ENCODE data around the gene TSR3.
"Not testable (repeated sequence)": the region's sequence is repeated elsewhere in the genome, so short reads cannot be mapped to it uniquely, and the experiment has no call there.

The TSR3 gene

DNA sequence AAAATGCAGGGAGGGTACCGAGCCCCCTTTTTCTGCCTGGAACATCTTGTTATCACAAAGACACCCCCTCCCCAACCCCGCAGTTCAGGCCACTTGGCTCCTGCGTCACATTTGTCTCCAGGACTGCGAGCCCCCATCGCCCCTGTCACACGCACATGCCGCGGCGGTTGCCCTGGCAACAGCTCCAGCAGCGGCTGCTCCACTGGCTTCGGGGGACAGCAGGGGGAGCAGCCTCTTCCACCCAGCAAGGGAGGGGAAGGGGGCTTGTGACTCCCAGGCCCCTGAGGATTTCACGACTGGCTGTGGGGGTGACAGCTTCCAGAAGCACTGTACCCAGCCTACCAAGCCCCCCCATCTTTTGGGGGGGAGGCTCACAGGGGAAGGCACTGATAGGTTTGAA lies 15.7 kb downstream of the TSR3 start:
- DNase-seq: no peak

DNA sequence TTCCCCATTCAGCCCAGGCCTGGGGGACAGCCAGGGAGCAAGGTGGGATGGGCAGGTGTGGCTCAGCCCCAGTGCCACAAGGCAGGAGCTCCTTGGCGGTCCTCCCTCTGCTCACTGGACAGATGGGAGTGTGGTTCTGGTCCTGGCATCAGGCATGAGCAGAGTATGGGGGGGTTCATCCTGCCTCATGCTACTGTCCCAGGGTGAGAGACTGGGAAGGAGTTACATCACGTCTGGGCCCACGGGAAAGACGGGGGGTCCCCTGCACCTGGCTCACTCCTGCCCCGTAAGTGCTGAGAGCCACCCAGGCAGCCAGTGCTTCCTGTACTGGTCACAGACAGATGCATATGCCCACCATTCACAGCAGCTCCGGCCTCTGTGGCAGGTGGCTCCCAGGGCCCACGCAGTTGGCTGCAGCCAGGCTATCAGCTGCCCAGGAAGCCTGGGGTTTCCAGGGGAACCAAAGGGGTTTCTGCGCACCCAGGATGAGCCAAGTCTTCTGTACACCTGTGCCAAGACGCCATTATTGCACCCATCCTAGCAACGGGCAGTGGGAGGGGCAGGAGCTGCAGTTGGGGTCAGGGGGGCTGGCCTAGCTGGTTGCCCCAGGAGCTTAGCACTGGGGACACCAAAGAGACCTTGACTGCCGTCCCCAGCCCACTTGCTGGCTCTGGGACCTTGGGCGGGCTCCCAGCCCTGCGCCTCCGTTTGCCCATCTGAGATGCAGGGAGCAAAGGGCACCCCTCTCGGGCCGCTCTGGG lies 16.3 kb downstream of the TSR3 start:
- no peak for DNase-seq

DNA sequence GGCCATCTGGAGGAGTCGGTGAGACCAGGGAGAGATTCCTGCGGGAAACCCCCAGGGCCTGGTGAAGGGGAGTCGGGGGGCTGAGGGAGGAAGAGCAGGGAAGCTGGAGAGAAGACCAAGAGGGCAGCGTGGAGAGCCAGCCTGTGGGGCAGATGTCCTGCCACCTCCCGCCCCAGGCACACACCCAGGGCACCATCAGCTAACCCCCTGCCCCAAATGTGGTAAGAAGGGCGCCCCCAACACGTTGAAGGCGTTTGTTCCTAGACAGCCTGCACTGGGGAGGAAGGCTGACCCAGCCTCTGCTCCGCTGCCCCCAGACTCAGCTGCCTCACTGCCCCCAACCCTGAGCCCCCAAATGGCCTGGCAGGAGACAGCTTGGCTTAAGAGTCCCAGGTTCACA lies 16.9 kb downstream of the TSR3 start:
- DNase-seq: no peak

DNA sequence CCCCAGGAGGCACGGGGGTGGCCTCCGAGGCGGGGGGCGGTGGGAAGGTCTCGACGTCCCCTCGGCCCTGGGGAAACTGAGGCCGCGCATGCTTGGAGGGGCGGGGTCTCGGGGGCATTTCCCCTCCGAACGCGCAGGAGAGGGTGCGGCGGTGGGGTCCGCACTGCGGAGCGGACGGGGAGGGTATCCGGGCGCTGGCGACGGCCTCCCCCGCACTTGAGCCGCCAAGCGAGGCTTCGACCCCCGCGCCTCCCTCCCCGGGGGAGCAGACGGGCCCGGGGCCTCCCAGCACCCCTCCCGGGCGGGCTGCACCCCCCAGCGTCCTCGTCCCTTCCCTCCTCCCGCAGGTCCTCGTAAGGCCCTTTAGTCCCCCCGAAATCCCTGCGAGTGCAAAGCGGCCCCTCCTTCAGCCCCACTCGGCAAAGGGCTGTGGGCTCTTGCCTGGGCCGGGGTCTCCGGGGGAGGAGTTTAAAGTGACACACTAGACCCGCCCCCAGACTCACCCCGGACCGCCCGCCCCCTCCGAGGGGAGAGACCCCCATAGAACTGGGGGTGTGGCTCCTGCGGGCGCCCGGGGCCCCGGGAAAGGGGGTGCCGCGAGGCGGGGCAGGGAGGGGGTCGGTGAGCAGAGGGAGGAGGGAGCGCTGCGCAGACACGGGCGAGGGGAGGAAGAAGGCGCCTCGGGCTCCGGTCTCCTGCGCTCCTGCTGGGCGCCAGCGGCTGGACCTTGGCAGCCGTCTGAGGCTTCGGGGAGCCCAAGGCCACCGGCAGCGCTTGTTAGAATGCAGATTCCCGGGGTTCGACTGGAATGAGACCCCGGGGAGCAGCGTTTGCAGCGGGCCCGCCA lies 17.6 kb downstream of the TSR3 start:
- DNase-seq: no peak

DNA sequence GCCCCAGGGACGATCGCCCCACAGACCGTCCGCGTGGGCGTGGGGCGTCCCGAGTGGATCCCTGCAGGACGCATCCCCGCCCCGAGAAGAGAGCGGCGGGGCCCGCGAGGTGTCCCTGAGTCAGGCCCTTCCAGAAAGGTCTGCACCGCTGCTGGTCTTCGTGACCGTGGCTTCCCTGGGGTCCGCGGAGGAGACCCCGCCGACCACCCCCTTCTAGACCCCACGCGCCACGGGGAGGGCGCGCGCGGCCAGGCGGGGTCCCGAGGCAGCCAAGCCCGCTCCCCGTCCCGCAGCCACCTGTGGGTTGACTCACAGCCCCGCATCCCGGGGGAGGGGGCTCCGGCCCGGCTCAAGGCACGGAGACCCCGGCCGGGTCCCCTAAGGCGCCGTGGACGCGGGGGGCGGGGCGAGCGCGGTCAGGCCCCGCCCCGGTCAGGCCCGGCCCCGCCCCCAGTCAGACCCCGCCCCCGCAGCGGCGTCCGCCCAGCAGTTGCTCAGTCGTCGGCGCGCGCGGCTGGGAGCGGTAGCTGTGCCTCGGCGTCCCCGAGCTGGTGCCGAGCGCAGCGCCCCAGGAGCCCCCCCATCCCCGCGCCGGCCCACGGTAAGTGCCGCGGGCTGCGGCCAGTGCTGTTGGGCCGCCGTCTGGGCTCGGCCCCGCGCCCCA lies 18.4 kb downstream of the TSR3 start, which contains the start of gene BAIAP3:
BAIAP3 (plus strand) TSS at position 497 of the 664 bp plus-strand sequence. CDS start 4,905 bp downstream, outside the sequence.
- no peak for DNase-seq

DNA sequence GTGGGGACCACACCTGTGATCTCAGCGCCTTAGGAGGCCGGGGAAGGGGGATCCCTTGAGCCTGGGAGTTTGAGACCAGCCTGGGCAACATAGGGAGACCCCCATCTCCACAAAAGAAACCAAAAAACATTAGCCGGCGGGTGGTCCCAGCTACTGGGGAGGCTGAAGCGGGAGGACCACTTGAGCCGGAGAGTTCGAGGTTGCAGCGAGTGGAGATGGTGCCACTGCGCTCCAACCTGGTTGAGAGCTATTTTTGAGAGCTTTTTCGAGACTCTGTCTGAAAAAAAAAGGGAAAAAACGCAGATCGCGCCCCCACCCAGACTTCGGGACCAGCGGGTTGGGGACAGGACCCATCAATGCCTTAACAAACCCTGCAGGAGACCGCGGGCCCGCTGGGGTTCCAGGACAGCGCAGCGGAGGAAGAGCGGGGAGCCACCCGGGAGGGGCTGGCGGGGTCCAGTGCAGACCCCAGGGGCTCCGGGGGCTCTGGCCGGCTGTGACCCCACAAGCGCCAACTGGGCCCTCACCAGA lies 19.0 kb downstream of the TSR3 start:
- DNase-seq: no peak

DNA sequence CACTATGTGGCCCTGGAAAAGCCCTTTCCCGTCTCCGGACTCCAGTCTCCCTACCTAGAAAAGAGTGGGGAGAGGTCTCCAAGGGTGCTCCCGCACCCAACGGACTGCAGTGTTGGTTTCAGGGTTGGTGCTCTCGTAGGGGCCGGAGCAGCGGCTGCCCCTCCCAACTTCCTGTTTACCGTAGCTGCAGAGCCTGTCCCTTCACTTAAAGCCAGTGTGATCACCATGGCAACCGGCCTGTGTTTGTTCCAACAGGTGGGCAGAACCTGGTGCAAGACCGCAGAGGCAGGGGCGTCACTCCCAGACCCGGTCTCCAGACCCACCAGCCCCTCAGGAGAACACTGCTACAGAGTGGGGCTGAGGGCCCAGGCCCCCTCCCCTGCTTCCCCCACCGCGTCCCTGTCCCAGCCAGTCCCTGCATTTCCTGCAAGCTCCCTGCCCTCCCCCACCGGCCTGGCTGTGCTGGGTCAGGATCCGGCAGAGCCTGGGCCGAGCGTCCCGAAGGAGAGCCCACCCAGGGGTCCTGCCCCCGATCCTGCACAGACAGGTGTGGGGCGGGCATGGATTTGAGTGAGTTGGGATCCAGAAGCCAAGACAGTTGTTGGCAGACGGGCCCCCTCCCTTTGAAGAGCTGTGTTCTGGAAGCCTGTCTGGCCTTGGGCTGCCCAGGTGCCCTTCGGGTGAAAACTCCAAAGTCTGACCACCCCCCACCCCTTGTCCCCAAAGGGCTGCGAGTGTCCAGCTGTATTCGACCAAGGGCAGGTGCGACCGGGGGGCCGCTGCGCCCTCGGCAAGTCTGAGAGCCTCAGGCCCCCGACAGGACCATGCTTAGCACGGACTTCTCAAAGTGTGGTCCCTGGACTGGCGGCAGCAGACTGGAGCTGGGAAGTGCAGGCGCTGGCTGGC lies 19.7 kb downstream of the TSR3 start:
- DNase-seq: peak; percentile 58

DNA sequence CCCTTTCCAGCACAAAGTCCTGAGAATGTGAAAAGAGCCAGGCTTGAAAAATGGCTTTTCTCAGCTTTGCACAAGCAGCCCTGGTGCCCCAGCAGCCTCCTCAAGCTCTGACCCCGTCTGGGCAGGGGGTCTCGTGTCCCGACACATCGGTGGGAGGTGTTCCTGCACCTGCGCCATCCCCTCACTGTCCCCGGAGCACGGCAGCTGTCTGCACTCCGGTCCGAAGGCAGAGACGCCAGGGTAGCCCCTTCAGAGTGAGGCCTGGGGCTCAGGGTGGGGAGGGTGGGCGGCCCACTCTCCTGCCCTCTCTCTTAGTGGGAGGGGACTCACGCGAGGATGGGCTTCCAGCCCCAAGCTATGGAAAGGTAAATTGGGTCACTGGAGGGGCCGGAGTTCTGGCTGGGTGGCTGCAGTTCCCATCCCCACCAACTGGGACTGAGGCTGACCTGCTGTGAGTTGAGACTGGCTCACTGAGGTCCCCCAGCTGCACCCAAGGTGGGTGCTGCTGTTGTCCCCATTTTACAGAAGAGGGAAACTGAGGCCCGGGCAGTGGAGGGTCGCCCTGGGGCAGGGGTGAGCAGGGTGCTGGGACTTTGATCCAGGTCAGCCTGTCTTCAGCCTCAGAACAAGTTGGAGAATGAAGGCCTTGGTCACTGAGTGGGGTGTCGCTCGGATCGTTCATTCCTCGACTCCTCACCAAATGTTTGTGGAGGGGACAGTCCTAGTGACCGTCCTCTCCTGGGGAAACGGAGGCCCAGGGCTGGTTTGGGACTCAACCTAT lies 20.6 kb downstream of the TSR3 start:
- no peak for DNase-seq

DNA sequence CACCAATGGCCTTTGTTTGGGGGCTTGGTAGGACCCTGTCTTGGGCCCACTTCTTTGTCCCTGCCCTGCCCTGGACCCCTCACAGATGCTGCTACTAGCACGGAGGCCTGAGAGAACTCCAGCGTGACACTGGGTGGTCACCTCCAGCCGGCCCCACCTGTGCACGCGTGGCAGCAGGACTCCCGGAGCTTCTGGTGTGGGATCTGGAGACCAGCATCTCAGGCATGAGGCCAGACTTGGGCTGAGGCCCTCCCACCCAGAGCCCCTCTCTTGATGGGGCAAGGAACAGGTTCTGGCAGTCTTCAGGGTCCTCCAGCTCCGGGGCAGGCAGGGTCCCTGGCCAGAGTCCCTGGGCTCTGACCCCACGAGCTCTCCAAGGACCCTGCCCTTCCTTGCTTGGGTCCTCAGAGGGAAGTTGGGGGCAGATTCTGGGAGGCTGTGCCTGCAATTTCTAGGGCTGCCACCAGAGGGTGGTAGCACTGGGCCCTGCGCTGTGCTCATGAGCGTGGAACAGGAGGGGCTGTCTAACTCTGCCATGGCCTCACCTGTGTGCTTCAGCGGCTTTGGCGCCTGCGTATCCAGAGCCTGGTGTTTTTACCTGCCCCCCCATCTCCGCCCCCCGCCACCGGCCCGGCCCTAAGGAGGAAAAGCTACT lies 21.3 kb downstream of the TSR3 start:
- DNase-seq: no peak

DNA sequence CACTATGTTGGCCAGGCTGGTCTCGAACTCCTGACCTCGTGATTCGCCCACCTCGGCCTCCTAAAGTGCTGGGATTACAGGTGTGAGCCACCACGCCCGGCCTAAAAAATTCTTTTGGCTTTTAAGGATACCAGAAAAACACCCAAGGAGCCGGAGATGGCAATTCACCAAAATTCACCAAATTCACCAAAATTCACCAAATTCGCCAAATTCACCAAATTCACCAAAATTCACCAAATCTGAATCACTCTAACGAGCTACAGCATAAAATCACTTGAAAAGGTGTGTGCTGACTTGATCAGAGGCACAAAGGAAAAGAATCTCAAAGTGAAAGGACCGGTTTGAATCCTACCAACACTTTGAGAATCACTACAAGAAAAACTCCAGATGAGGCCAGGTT lies 22.7 kb downstream of the TSR3 start:
- DNase-seq: not testable (repeated sequence)

DNA sequence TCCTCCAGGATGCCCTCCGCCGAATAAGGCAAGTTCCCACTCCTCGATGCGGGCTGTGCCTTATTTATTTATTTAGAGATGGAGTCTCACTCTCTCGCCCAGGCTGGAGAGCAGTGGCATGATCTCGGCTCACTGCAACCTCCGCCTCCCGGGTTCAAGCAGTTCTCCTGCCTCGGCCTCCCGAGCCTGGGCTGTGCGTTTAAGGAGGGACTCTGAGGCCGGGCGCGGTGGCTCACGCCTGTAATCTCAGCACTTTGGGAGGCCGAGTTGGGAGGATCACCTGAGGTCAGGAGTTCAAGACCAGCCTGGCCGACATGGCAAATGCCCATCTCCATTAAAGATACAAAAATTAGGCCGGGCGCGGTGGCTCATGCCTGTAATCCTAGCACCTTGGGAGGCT lies 23.5 kb downstream of the TSR3 start:
- not testable (repeated sequence) for DNase-seq

DNA sequence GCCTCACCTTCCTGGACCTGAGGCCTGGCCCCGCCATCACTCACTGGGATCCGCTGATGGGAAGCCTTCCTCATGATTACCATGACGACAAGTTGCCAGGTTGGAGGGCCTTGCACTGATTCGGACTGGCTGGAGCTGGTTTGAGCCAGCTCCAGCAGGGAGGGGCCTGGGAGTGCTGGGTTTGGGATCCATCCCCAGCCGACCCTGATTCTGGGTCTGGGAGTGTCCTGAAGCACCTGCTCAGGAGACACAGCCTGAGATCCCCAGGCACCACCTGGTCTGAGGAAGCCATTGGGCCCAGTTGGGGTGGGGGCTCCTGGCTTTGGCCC lies 24.1 kb downstream of the TSR3 start:
- no peak for DNase-seq

DNA sequence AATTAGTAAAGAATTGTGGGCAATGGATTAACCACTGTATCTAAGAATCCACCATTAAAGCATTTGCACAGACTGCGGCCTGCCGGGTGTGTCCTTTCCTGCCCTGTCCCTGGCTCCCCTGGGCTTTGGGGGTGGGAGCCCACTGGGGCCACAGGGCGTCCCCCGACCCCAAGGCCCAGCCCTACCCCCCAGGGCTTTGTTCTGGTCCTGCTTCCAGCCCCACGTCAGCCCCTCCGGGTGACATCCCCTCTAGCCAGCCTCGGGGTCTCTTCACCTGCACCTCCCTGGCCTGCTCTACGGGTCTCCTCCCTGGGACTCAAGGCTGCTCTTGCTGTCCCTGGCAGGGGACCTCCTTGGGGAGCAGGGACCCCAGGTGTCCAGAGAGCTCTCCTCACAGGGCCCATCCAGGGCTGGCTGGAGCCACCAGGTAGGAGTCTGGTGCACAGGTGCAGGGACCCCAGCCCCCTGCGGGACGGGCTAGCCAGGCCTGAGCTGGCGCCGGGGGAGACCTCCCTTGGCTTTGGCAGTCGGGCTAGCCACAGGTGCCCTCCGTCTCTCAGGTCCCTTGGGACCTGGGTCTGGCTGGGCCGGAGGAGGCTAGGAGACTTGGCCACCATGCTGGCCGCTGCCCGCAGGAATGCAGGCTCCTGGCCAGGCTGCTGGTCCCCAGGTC lies 24.6 kb downstream of the TSR3 start:
- no peak for DNase-seq

DNA sequence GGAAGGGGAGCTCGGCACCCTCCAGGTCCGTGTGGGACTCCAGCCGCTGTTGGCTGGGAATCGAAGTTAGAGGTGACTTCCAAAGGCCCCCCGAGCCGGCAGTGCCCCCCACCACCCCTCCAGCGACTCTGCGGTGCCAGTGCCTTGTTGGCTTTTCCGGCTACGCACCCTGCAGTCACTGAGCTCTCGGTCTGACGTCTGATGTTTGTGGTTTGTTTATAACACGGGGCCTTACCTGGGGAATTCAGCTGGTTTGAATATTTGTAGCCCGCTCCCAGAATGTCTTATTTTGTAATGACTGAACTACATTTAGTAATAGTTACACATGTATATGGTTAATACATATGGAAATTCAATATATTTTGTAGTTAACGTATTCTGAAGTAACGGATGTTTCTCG lies 25.3 kb downstream of the TSR3 start:
- no peak for DNase-seq

DNA sequence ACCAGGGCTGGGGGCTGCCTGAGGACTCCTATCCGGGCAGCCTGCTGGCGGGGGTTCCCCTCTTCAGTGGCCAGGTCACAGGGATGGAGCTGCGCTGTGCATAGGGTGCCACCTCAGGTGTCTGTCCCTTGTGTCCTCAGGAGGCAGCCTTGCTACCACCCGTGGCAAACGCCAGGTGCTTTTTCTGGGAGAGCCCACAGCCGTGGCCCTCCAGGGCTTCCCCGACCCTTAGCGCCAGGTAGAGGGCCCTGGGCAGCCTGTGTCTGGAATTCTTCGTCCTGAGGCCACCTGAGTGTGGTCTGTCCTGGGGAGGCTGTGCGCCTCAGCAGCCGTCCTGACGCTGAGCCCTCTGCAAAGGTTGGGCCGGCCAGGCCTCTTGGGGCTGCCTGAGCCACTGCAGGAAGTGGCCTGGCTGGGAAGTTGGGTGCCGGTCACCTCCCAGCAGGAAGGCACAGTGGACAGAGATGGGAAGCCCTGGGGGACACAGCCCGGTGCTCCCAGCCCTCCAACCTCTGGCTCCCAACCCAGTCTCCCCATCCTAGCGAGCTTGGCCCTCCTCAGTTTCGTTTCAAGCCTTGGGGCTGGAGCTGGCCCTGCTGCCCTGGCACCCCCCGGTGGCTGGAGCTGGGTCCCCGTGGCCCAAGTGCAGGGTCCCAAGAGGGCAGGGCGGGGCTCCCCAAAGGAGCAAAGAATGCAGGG lies 25.9 kb downstream of the TSR3 start:
- no peak for DNase-seq

DNA sequence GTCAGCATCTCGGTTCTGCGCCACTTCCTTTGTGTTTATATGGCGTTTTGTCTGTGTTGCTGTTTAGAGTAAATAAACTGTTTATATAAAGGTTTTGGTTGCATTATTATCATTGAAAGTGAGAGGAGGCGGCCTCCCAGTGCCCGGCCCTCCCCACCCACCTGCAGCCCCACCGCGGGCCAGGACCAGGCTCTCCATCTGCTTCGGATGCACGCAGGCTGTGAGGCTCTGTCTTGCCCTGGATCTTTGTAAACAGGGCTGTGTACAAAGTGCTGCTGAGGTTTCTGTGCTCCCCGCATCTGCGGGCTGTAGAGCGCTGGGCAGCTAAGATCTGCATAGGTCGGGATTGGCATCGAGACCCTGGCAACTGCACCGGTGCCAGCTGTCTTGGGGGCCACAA lies 26.4 kb downstream of the TSR3 start:
- DNase-seq: no peak

DNA sequence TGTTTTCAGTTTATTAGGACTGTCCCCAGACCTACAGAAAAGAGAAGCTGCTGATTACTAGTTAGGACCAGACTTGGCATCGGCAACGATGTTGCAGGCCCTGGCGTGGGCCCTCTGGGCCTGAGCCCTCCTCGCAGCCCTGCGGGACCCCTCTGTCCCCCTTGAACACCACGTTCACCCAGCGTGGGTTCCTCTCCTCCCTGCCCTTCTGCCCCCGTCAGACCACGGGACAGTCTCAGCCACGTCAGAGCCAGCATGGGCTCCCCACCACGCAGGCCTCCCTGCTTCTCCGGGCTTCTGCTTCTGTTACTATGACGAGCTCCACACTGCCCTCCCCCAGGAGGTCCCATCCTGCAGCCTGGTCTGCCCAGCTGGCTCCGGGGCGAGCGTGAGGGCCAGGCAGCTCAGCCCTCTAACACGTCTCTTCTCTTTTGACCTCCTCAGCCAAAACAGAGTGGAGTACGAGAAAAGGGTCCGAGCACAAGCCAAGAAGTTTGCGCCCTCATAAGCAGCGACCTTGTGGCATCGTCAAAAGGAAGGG lies 27.3 kb downstream of the TSR3 start:
- DNase-seq: no peak

DNA sequence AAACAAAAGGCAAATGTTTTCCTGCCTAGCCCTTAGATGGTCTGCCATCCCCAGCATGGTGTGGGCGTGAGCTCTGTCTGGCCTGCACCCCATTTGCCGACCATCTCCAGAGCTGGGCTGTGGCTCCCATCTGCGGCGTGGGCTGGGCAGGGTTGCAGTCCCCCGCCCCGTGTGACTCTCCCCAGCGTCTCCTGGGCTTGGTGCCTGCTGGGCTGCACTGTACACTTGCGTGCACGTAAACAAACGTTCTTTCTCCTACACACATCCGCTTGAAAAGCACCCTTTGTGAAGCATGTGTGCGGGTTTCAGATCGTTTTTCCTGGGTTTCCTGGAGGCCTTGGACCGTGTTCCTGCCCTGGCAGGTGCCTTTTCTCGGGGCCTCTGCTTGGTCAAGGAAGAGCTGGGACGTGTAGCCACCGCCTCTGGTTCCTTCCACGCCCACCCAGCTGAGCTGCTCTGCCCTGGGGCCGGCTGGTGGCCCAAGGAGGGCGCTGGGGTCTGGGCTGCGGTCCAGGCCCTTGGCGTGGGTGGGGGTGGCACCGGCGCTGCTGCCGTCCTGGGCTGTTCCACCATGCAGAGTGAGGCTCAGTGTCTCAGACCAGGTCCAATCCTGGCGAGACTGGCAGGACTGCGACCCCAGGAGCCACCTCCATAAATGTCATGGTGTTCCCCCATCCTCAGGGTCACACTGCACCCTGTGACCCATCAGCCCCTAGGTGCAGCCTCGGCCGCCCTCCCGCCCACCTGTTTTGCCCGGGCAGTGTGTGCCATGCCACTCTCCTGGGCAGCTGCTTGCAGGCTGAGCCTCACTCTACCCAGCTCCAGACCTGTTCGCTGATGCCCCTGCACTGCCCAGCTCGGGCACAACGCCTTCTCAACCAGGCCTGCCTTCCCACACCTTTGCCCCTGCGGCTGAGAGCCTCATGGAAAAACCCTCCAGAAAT lies 28.1 kb downstream of the TSR3 start:
- DNase-seq: no peak

Measured in SHP77 treated with DMSO at 0.1 percent for 48 hours (cell line).